ENCODE data around the gene FSIP1.

Gene FSIP1

DNA sequence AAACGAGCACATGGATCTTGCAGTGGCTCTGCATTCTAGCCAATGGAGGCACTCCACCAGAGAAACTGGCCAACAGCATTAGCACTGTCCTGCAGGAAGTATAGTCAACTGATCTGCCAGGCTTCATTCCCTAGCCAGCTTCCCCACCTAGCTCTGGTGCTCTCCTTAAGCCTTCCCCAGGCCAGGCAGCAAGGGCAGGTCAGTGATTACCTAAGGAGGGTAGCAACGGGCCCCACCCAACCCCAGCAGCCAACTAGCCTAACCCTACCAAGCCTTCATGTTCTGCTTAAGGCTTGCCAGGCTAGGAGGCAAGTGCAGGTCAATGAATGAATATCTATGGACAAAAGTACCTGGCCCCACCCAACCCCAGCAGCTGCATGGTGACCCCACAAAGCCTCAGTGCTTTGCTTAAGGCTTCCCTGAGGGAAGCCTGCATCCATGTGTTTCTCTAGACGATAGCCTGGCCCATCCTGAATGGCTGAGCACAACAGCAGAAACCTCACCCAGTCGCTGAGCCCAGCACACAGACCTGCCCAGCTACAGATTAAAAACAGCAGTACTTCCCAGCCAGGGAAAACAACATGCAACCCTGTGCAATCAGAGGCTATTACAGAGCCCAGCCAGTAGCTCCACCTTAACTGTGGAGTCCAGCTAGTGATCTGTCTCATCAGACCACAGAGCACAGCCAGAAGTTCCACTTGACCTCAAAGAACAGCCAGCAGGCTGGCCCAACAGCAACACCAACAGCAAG is 173.3 kb downstream of the FSIP1 start:
- no peak for DNase-seq

DNA sequence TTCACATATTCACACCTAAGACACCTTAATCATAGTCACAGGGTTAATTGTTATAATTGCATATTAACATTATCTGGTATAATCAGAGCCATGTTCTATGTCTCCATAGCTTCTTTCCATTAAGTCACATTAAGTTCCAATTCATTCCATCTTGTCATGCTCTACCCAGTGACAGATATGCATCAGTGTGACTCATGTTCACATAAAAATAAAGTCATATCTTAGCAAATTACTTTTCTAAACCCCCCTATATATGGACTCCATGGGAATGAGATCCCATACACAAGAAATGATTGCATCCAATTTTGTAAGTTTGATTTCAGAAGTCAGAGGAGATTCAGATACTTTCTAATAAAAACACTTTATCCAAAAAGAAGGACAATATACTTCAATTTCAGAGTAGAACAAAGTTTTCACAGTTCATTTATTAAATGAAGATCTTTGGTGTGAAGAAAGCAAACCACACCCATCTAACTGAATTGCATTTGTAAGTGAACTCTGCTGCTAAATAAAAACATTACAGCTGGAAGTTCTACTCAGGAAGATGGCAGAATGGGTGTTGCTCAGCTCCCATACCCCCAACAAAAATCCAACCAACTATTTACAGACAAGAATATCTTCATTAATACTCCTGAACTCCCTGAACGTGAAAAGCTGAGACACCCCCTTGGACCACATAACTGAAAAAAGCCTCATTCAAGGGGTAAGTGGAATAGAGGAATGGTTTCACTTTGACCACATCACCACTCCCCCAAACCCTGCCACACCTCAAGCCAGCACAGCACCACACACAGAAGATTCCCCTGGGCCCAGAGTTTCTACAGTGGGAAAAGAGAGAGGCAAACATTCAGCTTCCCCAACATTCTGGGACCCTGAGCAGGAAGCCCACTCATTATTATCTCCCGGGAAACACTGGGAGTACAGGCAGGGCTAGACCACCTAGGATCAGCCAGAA is 174.2 kb downstream of the FSIP1 start:
- no peak for DNase-seq

DNA sequence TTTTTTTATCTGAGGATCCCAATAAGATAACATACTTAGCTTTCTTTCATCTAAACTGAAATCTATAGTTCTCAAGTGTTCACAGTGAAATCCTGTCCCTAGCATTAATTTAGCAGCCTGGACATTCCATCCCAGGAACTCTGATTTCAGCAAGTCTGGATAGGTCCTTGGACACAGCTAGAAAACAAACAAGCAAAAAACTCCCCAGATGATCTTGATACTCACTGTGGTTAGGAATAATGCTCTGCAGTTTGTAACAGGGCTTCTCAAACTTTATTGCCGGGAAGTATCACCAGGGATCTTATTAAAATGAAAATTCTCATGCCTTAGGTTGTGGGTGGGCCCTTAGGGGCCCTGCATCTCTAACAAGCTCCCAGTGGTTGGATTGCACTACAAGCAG is 177.5 kb downstream of the FSIP1 start:
- DNase-seq = no peak

DNA sequence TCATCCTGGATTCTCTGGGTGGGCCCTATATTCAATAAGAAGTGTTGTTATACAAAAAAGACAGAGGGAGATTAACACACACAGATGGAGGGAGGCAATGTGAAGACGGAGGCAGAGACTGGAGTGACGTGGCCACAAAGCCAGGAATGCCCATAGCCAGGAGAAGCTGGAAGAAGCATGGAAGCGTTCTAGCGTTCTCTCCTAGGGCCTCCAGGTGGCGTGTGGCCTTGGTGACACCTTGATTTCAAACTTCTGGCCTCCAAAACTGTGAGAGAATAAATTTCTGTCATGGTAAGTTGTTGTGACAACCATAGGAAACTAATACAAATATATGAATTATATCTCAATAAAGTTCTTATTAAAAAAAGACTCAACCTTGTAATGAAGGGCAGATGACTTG is 180.5 kb downstream of the FSIP1 start:
- DNase-seq = no peak

DNA sequence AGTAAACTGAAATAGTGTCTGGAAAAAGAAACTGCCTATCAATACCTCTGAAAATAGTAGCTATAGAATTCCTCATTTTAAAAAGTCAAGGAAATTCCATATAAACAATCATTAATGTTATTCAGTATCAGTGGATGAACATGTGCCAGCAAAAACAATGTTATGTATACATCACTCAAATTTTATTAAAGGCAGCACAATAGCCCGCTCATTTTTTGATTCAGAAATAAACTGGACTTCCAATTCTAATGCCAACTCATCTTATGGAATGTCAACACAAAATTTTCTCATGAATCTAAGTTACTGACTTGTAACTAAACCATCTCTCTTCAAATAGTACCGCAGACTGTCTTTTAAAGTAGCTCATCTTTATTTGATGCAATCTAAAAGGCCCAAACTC is 182.8 kb downstream of the FSIP1 start:
- DNase-seq = no peak

DNA sequence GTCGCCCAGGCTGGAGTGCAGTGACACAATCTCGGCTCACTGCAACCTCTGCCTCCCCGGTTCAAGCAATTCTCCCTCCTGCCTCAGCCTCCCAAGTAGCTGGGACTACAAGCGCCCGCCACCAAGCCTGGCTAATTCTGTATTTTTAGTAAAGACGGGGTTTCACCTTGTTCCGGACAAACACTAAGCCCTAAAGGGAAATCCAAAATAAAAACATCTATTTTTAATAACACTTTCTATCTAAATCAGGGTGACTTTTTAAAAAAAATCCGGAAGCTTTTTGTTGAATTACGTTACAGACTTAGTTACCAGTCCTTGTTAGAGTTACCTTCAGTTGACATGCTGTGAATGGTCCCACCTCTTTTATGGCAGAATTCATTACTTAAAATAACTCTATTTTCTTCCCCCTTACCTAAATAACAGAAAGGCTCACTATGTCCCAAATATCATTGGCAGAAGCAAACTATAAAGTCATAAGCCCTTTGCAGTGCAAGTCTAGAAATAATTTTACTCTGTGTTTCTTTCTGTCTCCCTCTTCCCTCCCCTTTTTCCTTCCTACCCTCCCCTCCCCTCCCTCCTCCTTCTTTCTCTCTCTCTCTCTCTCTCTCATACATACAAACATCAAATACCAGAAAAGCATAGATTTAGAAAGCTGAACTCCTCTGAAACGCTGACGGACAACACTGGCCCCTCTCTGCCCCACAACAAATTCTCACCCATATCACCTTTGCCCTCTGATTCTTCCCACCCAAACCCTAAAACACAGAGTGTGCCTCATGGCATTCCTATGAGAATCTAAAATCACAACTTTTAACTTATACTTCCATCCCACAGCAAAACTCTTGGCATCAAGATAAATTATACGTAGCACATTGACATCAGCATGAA is 183.4 kb downstream of the FSIP1 start:
- no peak for DNase-seq

DNA sequence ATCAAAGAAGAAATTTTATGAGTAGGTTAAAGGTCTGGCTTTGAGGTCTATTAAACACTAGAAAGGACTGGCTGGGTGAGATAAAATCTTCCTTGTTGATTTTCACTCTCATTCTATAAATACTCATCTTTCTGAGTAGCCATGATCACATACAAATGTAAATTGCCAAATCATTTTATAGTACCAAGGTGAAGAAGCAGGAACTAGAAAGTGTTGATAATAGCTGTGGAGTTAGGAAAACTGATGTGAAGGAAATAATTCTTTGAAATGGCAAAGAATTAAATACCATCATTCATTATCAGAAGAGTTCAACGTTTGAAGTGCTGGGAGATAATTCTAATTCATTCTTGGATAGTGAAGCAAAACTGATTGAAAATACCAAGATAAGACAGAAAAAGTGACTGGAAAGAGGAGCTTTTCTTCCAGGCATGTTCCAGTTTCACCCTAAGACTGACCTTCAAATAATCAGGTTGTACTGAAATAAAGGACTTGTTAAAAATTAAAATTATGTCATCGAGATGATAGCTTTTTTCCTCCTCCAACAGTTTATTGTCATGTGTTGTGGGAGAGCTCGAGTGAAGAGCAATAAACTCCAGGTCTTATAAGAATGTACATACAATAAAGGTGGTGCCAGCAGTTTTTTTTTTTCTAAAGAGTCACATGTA is 184.3 kb downstream of the FSIP1 start:
- DNase-seq = no peak

DNA sequence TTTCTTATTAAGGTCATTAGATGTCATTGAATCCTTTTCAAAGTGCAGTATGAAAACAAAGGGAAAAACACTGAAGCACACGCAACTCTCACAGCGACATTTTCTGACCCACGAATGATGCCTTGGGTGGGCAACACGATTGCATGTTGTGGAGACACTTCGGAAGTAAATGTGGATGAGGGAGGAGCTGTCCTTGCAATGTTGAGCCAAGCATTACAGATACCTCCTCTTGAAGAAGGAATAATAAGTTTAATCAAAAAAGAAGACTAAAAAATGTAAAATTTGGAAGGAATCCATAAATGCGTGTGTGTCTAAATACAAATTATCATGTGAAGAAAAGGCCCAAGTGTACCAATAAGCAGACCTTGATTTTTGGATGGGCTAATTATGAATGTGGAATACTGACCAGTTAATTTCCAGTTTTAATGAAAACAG is 184.9 kb downstream of the FSIP1 start:
- DNase-seq = no peak

DNA sequence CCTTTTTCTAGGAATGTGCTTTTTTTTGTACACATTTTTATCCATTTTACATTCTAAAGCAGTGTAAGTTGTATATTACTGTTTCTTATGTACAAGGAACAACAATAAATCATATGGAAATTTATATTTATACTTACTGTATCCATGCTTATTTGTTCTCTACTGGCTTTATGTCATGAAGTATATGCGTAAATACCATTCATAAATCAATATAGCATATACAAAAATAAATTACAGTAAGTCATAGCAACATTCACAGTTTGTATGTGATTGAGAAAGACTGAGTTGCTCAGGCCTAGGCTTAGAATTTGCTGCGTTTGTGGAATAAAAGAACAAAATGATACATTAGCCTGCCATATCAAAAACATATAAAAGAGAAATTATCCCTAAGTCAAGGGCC is 185.3 kb downstream of the FSIP1 start:
- no peak for DNase-seq

DNA sequence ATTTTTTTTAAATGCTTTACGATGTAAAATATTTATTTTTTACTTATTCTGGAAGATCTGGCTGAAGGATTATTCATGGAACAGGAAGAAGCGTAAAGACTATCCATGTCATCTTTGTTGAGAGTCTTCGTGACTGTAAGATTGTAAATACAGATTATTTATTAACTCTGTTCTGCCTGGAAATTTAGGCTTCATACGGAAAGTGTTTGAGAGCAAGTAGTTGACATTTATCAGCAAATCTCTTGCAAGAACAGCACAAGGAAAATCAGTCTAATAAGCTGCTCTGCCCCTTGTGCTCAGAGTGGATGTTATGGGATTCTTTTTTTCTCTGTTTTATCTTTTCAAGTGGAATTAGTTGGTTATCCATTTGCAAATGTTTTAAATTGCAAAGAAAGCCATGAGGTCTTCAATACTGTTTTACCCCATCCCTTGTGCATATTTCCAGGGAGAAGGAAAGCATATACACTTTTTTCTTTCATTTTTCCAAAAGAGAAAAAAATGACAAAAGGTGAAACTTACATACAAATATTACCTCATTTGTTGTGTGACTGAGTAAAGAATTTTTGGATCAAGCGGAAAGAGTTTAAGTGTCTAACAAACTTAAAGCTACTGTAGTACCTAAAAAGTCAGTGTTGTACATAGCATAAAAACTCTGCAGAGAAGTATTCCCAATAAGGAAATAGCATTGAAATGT is 186.1 kb downstream of the FSIP1 start:
- no peak for DNase-seq

DNA sequence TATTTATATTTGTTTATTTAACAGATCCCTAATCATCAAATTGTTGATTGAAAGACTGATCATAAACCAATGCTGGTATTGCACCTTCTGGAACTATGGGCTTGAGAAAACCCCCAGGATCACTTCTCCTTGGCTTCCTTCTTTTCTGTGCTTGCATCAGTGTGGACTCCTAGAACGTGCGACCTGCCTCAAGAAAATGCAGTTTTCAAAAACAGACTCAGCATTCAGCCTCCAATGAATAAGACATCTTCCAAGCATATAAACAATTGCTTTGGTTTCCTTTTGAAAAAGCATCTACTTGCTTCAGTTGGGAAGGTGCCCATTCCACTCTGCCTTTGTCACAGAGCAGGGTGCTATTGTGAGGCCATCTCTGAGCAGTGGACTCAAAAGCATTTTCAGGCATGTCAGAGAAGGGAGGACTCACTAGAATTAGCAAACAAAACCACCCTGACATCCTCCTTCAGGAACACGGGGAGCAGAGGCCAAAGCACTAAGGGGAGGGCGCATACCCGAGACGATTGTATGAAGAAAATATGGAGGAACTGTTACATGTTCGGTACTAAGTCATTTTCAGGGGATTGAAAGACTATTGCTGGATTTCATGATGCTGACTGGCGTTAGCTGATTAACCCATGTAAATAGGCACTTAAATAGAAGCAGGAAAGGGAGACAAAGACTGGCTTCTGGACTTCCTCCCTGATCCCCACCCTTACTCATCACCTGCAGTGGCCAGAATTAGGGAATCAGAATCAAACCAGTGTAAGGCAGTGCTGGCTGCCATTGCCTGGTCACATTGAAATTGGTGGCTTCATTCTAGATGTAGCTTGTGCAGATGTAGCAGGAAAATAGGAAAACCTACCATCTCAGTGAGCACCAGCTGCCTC is 187.1 kb downstream of the FSIP1 start:
- DNase-seq = no peak

DNA sequence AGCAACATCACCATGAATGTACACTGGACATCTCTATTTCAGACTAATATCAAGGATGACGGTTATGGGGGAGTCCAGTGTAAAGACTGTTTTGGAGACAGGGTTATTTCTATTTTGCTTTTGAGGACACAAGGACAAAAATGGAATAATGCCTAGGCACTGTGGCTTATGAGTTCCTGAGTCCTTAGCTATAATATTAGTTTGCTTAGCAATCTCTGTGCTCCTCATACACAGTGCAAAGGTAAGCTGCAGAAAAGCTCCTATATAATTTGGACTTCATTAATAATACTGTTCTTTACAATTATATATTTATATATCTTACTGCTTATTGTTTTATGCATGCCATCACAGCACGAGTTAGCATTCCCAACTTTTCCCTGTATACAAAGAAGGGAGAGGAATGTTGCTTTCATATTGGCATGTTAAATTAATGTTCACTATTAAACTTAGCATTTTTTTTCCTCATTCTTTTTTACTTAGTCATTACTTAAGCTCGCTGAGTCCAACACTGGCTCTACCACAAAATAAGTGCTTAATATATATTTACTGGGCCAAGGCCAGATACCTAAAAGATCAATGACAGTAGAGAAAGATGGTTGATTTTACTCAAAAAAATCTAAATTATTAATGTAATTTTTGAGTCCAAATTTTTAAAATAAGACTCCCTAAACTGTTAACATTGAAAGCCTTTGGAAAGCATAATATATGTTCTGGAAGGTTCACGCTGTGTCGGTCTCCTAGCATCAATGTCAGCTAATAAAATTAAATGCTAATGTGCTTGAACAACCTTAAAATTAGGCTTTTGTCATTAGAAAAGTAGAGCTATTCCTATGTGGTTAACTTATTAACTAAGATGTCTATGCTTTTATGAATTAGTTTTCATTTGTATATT is 187.9 kb downstream of the FSIP1 start:
- no peak for DNase-seq

DNA sequence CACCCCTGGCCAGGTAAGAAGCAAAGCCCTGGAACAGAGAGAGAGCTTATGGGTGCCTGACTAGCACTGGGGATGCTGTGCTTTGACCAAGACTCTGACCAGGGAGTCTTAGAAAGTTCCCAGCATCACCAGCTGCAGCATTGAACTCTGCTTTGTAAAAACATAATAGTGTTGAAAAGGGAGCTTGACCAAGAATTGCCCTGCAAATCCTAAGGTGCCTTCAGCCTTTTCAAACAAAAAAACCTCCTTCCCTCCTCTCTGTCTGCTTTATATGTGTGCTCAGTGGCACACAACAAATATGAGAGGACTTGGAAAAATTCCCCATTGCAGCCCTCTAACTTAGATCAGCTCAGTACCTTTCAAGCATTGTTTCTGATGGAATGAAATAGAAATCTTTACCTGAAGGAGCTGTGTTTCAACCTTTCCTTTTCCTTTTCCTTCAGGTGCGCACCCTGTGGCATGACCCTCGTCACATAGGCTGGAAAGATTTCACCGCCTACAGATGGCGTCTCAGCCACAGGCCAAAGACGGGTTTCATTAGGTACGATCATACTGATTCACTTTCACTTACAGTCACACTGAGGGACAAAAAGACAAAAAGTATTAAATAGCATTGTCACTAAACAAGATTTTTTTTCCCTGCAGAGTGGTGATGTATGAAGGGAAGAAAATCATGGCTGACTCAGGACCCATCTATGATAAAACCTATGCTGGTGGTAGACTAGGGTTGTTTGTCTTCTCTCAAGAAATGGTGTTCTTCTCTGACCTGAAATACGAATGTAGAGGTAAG is 188.8 kb downstream of the FSIP1 start:
- DNase-seq = no peak

DNA sequence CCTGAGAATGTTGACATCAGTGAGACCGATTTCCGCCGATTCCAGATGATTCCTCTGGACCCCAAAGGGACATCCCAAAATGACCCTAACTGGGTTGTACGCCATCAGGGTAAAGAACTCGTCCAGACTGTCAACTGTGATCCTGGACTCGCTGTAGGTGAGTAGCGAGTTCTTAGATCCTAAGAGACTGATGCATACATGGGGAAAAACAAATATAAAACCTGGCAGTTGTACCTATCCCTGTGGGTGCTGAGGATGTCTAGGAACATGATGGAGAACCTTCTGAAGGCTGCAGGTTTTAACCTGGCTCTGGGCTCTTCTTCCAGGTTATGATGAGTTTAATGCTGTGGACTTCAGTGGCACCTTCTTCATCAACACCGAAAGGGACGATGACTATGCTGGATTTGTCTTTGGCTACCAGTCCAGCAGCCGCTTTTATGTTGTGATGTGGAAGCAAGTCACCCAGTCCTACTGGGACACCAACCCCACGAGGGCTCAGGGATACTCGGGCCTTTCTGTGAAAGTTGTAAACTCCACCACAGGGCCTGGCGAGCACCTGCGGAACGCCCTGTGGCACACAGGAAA is 189.5 kb downstream of the FSIP1 start:
- DNase-seq = no peak

DNA sequence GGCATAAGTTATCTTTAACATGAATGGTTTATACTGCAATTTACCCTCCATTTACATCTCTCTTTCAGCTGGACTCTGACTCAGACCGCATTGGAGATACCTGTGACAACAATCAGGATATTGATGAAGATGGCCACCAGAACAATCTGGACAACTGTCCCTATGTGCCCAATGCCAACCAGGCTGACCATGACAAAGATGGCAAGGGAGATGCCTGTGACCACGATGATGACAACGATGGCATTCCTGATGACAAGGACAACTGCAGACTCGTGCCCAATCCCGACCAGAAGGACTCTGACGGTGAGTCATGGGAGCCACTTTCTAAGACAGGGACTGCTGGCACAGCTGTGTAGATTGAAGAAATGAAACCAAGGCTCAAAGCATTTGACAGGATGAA is 190.1 kb downstream of the FSIP1 start:
- no peak for DNase-seq

DNA sequence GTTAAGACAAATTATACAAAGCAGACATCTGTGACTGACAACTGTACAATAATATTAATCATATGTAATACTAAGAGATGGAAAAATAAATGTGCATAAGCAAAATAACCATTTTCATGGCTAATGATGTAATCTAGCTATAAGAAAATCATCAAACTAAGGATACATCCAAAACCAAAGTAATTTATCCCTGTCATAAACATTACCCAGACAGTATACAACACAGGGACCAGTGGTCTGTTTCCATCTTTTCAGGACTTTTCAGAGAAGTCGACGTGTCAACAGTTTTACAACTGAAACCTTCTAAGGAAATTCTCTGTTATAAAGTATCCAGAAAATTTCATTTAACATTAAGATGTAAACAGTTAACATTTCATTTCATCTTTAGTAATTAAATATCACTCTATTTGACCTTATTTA is 190.7 kb downstream of the FSIP1 start:
- DNase-seq = no peak

DNA sequence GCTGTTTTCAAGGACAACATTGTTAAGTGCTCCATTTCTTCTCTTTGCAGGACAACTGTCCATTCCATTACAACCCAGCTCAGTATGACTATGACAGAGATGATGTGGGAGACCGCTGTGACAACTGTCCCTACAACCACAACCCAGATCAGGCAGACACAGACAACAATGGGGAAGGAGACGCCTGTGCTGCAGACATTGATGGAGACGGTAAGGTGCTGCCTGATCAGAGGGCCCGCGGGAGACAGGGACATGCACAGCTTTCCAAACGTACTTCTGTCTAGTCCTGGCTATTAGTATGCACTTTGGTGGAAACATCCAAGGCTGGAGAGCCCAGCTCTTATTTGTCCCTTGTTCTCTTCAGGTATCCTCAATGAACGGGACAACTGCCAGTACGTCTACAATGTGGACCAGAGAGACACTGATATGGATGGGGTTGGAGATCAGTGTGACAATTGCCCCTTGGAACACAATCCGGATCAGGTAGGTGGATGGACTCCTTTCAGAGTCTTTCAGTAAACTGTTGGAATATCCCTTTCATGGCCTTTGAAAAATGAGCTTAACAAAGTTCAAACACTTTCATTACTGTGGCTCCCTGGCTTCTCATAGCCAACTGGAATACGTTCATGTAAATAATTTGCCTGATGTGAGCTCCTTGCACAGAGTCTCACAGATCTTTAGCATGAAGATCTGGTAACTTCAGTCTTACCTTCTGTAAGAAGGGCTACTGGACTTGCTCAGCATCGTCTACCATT is 191.3 kb downstream of the FSIP1 start:
- DNase-seq = no peak
